OCI-LY3 (cell line): ENCODE measurements around the gene FAP.

ENCODE experiments used
- H2AFZ ChIP-seq: fragments of 200-600, 300-600 bp; shearing (Covaris generic); 2 replicates; pipeline ENCODE4 v1.6.0; 2014; ENCODE audit warnings: antibody characterized with exemption, low read depth, low read length
- H3K27ac ChIP-seq: fragments of 200-600, 300-600 bp; sonication (generic); 2 replicates; pipeline ENCODE4 v1.5.1; 2014; ENCODE audit warnings: mild to moderate bottlenecking, low read length, moderate library complexity, mixed read lengths
- H3K27me3 ChIP-seq: fragments of 200-600, 300-600 bp; sonication (generic); 2 replicates; pipeline ENCODE4 v1.6.1; 2014; ENCODE audit warnings: low read depth, low read length, mixed read lengths
- H3K36me3 ChIP-seq: fragments of 200-600, 300-600 bp; sonication (generic); replicated peaks from 2 replicates; pipeline ENCODE3; 2014; ENCODE audit warnings: low read depth, low read length, mixed read lengths
- H3K4me1 ChIP-seq: fragments of 300-600, 200-600 bp; sonication (generic); 2 replicates; pipeline ENCODE4 v1.6.1; 2014; ENCODE audit warnings: low read length, mixed read lengths
- H3K4me2 ChIP-seq: fragments of 200-600, 300-600 bp; sonication (generic); 2 replicates; pipeline ENCODE4 v1.6.1; 2014; ENCODE audit warnings: low read length, mixed read lengths
- H3K4me3 ChIP-seq: fragments of 300-600, 200-600 bp; sonication (generic); 2 replicates; pipeline ENCODE4 v1.5.1; 2014; ENCODE audit warnings: antibody characterized with exemption, mild to moderate bottlenecking, low read length, moderate library complexity
- H3K79me2 ChIP-seq: fragments of 300-600, 200-600 bp; shearing (Covaris generic); 2 replicates; pipeline ENCODE4 v1.6.1; 2014; ENCODE audit warnings: mild to moderate bottlenecking, low read length, mixed read lengths
- H3K9ac ChIP-seq: fragments of 300-600, 200-600 bp; shearing (Covaris generic); 2 replicates; pipeline ENCODE4 v1.6.0; 2014; ENCODE audit warnings: mild to moderate bottlenecking, low read length, moderate library complexity
- H3K9me3 ChIP-seq: fragments of 200-600, 300-600 bp; shearing (Covaris generic); 2 replicates; pipeline ENCODE4 v1.6.1; 2014; ENCODE audit warnings: low read length, mixed read lengths; ENCODE audit not compliant: insufficient read depth
- H4K20me1 ChIP-seq: fragments of 200-600, 300-600 bp; sonication (generic); 2 replicates; pipeline ENCODE4 v1.6.1; 2016; ENCODE audit warnings: low read length, mixed read lengths; ENCODE audit not compliant: insufficient read depth
- CTCF ChIP-seq: fragments of 200-600, 300-600 bp; sonication (generic); IDR thresholded peaks from 2 replicates; pipeline ENCODE4 v1.5.1; 2014; ENCODE audit warnings: antibody characterized with exemption, low read length, low read depth
- EZH2phosphoT487 ChIP-seq: fragments of 200-600 bp; shearing (Covaris generic); IDR thresholded peaks from 2 replicates; pipeline ENCODE4 v1.6.1; 2018; ENCODE audit warnings: antibody characterized with exemption, mixed run types, low read depth

The FAP gene

GRCh38 chr2:162221064-162221463 is 22.2 kb downstream of the FAP start:
- no peaks in the 10 kb centered on the region for H3K27me3 ChIP-seq
- no peaks in the 10 kb centered on the region for H3K79me2 ChIP-seq
- no peaks in the 10 kb centered on the region for H4K20me1 ChIP-seq
- peak overlapping the region; percentile 88 for H2AFZ ChIP-seq
- H3K36me3 ChIP-seq, result no peaks in the 10 kb centered on the region
- H3K4me3 ChIP-seq, result peak overlapping the region; percentile 67
- no peaks in the 10 kb centered on the region for H3K9me3 ChIP-seq
- peaks cover 9% of the 10 kb centered on the region for H3K4me1 ChIP-seq
- H3K4me2 ChIP-seq, result peak overlapping the region; percentile 74
- peak; percentile 92 for TF ChIP-seq CTCF
- TF ChIP-seq EZH2phosphoT487, result no peak
- H3K9ac ChIP-seq, result peak overlapping the region; percentile 10; the same call in 1 of the 2 replicates
- no peak overlapping the region for H3K27ac ChIP-seq

GRCh38 chr2:162220368-162220767 is 22.9 kb downstream of the FAP start:
- Histone ChIP-seq H3K9me3 (no peaks in the 10 kb centered on the region), H3K27ac (no peak overlapping the region), H4K20me1 (no peaks in the 10 kb centered on the region), H2AFZ (no peak overlapping the region), H3K79me2 (no peaks in the 10 kb centered on the region), H3K4me1 (peaks cover 13% of the 10 kb centered on the region), H3K4me2 (no peak overlapping the region), H3K27me3 (no peaks in the 10 kb centered on the region), H3K4me3 (no peak overlapping the region), H3K36me3 (no peaks in the 10 kb centered on the region), H3K9ac (no peak overlapping the region)
- TF ChIP-seq CTCF (no peak), EZH2phosphoT487 (no peak)

GRCh38 chr2:162219426-162219825 is 23.8 kb downstream of the FAP start:
- no peaks in the 10 kb centered on the region for H3K36me3 ChIP-seq
- H2AFZ ChIP-seq, result no peak overlapping the region
- no peak overlapping the region for H3K9ac ChIP-seq
- H3K4me2 ChIP-seq, result no peak overlapping the region
- no peaks in the 10 kb centered on the region for H3K27me3 ChIP-seq
- no peaks in the 10 kb centered on the region for H3K9me3 ChIP-seq
- no peaks in the 10 kb centered on the region for H4K20me1 ChIP-seq
- no peak for TF ChIP-seq CTCF
- TF ChIP-seq EZH2phosphoT487, result no peak
- H3K79me2 ChIP-seq, result no peaks in the 10 kb centered on the region
- no peak overlapping the region for H3K27ac ChIP-seq
- no peak overlapping the region for H3K4me3 ChIP-seq
- peaks cover 21% of the 10 kb centered on the region for H3K4me1 ChIP-seq

- no peaks in the 10 kb centered on the region for H3K79me2 ChIP-seq
- H3K36me3 ChIP-seq, result no peaks in the 10 kb centered on the region
- H4K20me1 ChIP-seq, result no peaks in the 10 kb centered on the region
These were observed 25.6 kb downstream of the FAP start for GRCh38 chr2:162217598-162217997.

More at GRCh38 chr2:162217598-162217997, 25.6 kb downstream of the FAP start:
- Histone ChIP-seq H3K27me3 (no peaks in the 10 kb centered on the region), H3K4me1 (peaks cover 22% of the 10 kb centered on the region), H3K9me3 (no peaks in the 10 kb centered on the region), H2AFZ (no peak overlapping the region), H3K27ac (no peak overlapping the region), H3K9ac (no peak overlapping the region), H3K4me3 (no peak overlapping the region), H3K4me2 (no peak overlapping the region)
- TF ChIP-seq CTCF (no peak), EZH2phosphoT487 (no peak)
